Activated CD8-positive, alpha-beta T cell treated with anti-CD3 and anti-CD28 coated beads for 36 hours (primary cell): ENCODE data around the gene STARD3. TPM values are rescaled to one million over a fixed set of nuclear protein-coding genes. Genes with fewer than 3 reads are reported as not detected.
A peak's percentile ranks its signal among the peaks of the same experiment; 100 is the strongest.

Experiments
- ATAC-seq: fragments of 200-7000 bp; cut with Tn5 transposase; one replicate; pipeline ENCODE4 v1.10.0; 2021; ENCODE audit warnings: mild to moderate bottlenecking, moderate library complexity
- CTCF ChIA-PET: fragments of 350-600 bp; sonication (Branson Sonifier 250); formaldehyde crosslinking; loops from one replicate; lab custom pipeline; 2021; ENCODE audit warnings: antibody characterized with exemption; lab: Charles Lee
- POLR2A ChIA-PET: fragments of 350-600 bp; sonication (Branson Sonifier 250); formaldehyde crosslinking; loops from one replicate; lab custom pipeline; 2021; ENCODE audit warnings: antibody characterized with exemption; lab: Charles Lee
- DNase-seq: peaks from one replicate; pipeline ENCODE4 v3.0.0-alpha.2; 2020
- H3K27ac Mint-ChIP-seq: one replicate; pipeline ENCODE4 v1.8.0; 2021; ENCODE audit warnings: mild to moderate bottlenecking, mixed read lengths
- H3K27me3 Mint-ChIP-seq: one replicate; pipeline ENCODE4 v1.8.0; 2021; ENCODE audit warnings: mixed read lengths
- H3K36me3 Mint-ChIP-seq: one replicate; pipeline ENCODE4 v1.8.0; 2021; ENCODE audit warnings: low read depth, mixed read lengths
- H3K4me1 Mint-ChIP-seq: one replicate; pipeline ENCODE4 v1.8.0; 2021; ENCODE audit warnings: low read depth, mixed read lengths
- H3K4me3 Mint-ChIP-seq: one replicate; pipeline ENCODE4 v1.8.0; 2021; ENCODE audit warnings: mild to moderate bottlenecking, moderate library complexity, mixed read lengths
- H3K9me3 Mint-ChIP-seq: one replicate; pipeline ENCODE4 v1.8.0; 2021; ENCODE audit warnings: mixed read lengths
- CTCF ChIP-seq: fragments of 200-600 bp; IDR thresholded peaks from one replicate; pipeline ENCODE4 v1.8.0; 2022; ENCODE audit warnings: antibody characterized with exemption, mild to moderate bottlenecking
- intact Hi-C: fragments of 100-400 bp; cut with micrococcal nuclease; formaldehyde crosslinking; loops from one replicate; pipeline ENCODE4 v1.10.0; 2022
- total RNA-seq, 2 experiments: library from RNA; stranded (reverse); gene quantifications; one replicate each; pipeline ENCODE4 v1.2.3, GENCODE V29; 2021

The STARD3 gene
- total RNA-seq, 2 experiments from 2014 or later, result 48.7 to 50.3 TPM

- Mint-ChIP-seq H3K27me3 (no peaks in the 10 kb centered on the region), H3K27ac (peak overlapping the region; percentile 13), H3K36me3 (peaks cover 5% of the 10 kb centered on the region), H3K9me3 (no peaks in the 10 kb centered on the region), H3K4me1 (peaks cover 63% of the 10 kb centered on the region), H3K4me3 (no peak overlapping the region)
- ATAC-seq (no peak), DNase-seq (no peak)
- intact Hi-C loops, result loop anchor here (10.0 kb wide), 1 partner anchor 225 kb away; the partner anchor contains the start of genes IKZF3 and ZPBP2
- no peak for TF ChIP-seq CTCF
- ChIA-PET POLR2A (interaction anchor here (0.7 to 1.2 kb wide), 2 partner anchors 40 to 286 kb away, joined by 3 read pairs; no protein-coding TSS in a partner anchor), CTCF (interaction anchor here (1.3 to 11.1 kb wide), 5 partner anchors 13 to 114 kb away, joined by 3 to 111 read pairs (median 11); partner anchors contain the start of genes MIEN1, PNMT and PPP1R1B)
These were observed 2.9 kb downstream of the STARD3 start for GRCh38 chr17:39639566-39640458.

- H3K36me3 Mint-ChIP-seq, result peaks cover 5% of the 10 kb centered on the region
- DNase-seq, result peak; percentile 30
- ATAC-seq, result no peak
- intact Hi-C loops, result no loop called here
- CTCF ChIA-PET, result interaction anchor here (1.3 to 11.1 kb wide), 3 partner anchors 12 to 113 kb away, joined by 3 to 111 read pairs (median 58); partner anchors contain the start of gene PPP1R1B
- no peaks in the 10 kb centered on the region for H3K9me3 Mint-ChIP-seq
- no peaks in the 10 kb centered on the region for H3K27me3 Mint-ChIP-seq
- no peak for TF ChIP-seq CTCF
- POLR2A ChIA-PET, result no interaction called here
- peak overlapping the region; percentile 73 for H3K27ac Mint-ChIP-seq
- no peak overlapping the region for H3K4me3 Mint-ChIP-seq
- peaks cover 64% of the 10 kb centered on the region for H3K4me1 Mint-ChIP-seq
These were observed 3.7 kb downstream of the STARD3 start for GRCh38 chr17:39640591-39641031.

GRCh38 chr17:39641097-39641496, 4.2 kb downstream of the STARD3 start:
- Mint-ChIP-seq H3K27ac (peak overlapping the region; percentile 73), H3K36me3 (peaks cover 5% of the 10 kb centered on the region), H3K4me3 (no peak overlapping the region), H3K4me1 (peaks cover 65% of the 10 kb centered on the region), H3K9me3 (no peaks in the 10 kb centered on the region), H3K27me3 (no peaks in the 10 kb centered on the region)
- no peak for DNase-seq
- TF ChIP-seq CTCF, result no peak
- no peak for ATAC-seq
- POLR2A ChIA-PET, result no interaction called here
- intact Hi-C loops, result no loop called here
- CTCF ChIA-PET, result interaction anchor here (0.9 to 11.1 kb wide), 5 partner anchors 10 to 113 kb away, joined by 3 to 111 read pairs (median 3); partner anchors contain the start of genes PNMT and PPP1R1B

- CTCF ChIA-PET, result interaction anchor here (0.9 to 11.1 kb wide), 7 partner anchors 11 to 112 kb away, joined by 3 to 111 read pairs (median 3); partner anchors contain the start of genes PGAP3, PNMT and PPP1R1B
These were observed 4.9 kb downstream of the STARD3 start for GRCh38 chr17:39641883-39642282.

More at GRCh38 chr17:39641883-39642282, 4.9 kb downstream of the STARD3 start:
- Mint-ChIP-seq H3K4me1 (peaks cover 61% of the 10 kb centered on the region), H3K4me3 (no peak overlapping the region), H3K9me3 (no peaks in the 10 kb centered on the region), H3K27me3 (no peaks in the 10 kb centered on the region), H3K36me3 (peaks cover 5% of the 10 kb centered on the region), H3K27ac (no peak overlapping the region)
- no peak for TF ChIP-seq CTCF
- intact Hi-C loops, result no loop called here
- POLR2A ChIA-PET, result no interaction called here
- DNase-seq (no peak), ATAC-seq (no peak)
